Breast epithelium (tissue), 3 donors: ENCODE results near the gene GPR89A.

Experiments
- POLR2A ChIP-seq: fragments of 450-650 bp; IDR thresholded peaks from one replicate; pipeline ENCODE4 v1.6.1; 2016; ENCODE audit warnings: antibody characterized with exemption, mild to moderate bottlenecking, moderate library complexity
- POLR2AphosphoS5 ChIP-seq, 3 donors: sonication (generic); formaldehyde crosslinking; IDR thresholded peaks; one replicate each; pipeline ENCODE4 v1.6.1; 2017; ENCODE audit warnings: antibody characterized with exemption in 3 of 3
- TF ChIP-seq, protein P1 (sequence below), 3 donors: fragments of 450-650 bp; IDR thresholded peaks; one replicate each; pipeline ENCODE4 v1.5.1; 2016 to 2017; ENCODE audit warnings: antibody characterized with exemption in 3 of 3, mild to moderate bottlenecking in 3 of 3, moderate library complexity in 3 of 3

- TF ChIP-seq, protein P1, sequence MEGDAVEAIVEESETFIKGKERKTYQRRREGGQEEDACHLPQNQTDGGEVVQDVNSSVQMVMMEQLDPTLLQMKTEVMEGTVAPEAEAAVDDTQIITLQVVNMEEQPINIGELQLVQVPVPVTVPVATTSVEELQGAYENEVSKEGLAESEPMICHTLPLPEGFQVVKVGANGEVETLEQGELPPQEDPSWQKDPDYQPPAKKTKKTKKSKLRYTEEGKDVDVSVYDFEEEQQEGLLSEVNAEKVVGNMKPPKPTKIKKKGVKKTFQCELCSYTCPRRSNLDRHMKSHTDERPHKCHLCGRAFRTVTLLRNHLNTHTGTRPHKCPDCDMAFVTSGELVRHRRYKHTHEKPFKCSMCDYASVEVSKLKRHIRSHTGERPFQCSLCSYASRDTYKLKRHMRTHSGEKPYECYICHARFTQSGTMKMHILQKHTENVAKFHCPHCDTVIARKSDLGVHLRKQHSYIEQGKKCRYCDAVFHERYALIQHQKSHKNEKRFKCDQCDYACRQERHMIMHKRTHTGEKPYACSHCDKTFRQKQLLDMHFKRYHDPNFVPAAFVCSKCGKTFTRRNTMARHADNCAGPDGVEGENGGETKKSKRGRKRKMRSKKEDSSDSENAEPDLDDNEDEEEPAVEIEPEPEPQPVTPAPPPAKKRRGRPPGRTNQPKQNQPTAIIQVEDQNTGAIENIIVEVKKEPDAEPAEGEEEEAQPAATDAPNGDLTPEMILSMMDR (IDR thresholded peaks at IDR 0.05): no peak
- TF ChIP-seq POLR2AphosphoS5 (IDR thresholded peaks at IDR 0.05): no peak
- no peak for TF ChIP-seq POLR2A
Observed at GRCh38 chr1:145711213-145711651, 103.4 kb downstream of the GPR89A start.
